Ascending aorta (tissue), 2 donors: ENCODE measurements around the gene PRSS8. TPM values are rescaled to one million over a fixed set of nuclear protein-coding genes. Genes with fewer than 3 reads are reported as not detected.

Experiments
- DNase-seq, 2 donors: peaks; one replicate each; pipeline ENCODE4 v3.0.0-alpha.2; 2019; ENCODE audit warnings: low spot score in 2 of 2
- H3K27ac ChIP-seq, 2 donors: fragments of 200-600 bp; sonication (generic); one replicate each; pipeline ENCODE4 v1.5.1; 2016 to 2017; ENCODE audit warnings: mild to moderate bottlenecking in 1 of 2
- H3K27me3 ChIP-seq: fragments of 200-600 bp; sonication (generic); one replicate; pipeline ENCODE4 v1.5.1; 2017
- H3K36me3 ChIP-seq, 2 donors: fragments of 200-600 bp; sonication (generic); one replicate each; pipeline ENCODE4 v1.5.1; 2016
- H3K4me1 ChIP-seq, 2 donors: fragments of 200-600 bp; sonication (generic); one replicate each; pipeline ENCODE4 v1.5.1; 2016 to 2017; ENCODE audit warnings: mild to moderate bottlenecking in 1 of 2
- H3K4me3 ChIP-seq, 2 donors: fragments of 200-600 bp; sonication (generic); one replicate each; pipeline ENCODE4 v1.5.1; 2016 to 2017; ENCODE audit warnings: mild to moderate bottlenecking in 1 of 2
- H3K9me3 ChIP-seq, 2 donors: fragments of 200-600 bp; sonication (generic); one replicate each; pipeline ENCODE4 v1.5.1; 2016
- CTCF ChIP-seq, 3 experiments: fragments of 200-600 bp in 2 of 3; fragments of 450-650 bp in 1 of 3; sonication (generic) in 2 of 3; IDR thresholded peaks; one replicate each; pipeline ENCODE4 v1.5.1; 2016 to 2019; ENCODE audit warnings: antibody characterized with exemption in 3 of 3, mild to moderate bottlenecking in 1 of 3, moderate library complexity in 1 of 3
- intact Hi-C: fragments of 100-400 bp; cut with DNase I; formaldehyde crosslinking; loops from one replicate; pipeline ENCODE4 v1.15.1; 2023
- total RNA-seq: library from RNA; depleted of rRNA; stranded (reverse); fragments of >200 nt; gene quantifications from one replicate; pipeline ENCODE4 v1.1.0, GENCODE V29; 2016

Gene PRSS8
- total RNA-seq, 1 donor from 2014 or later = not detected

- no peak for TF ChIP-seq CTCF (IDR thresholded peaks at IDR 0.05)
- Histone ChIP-seq H3K9me3 (no peaks in the 10 kb centered on the region), H3K4me3 (no peak overlapping the region), H3K27me3 (no peaks in the 10 kb centered on the region), H3K4me1 (no peaks in the 10 kb centered on the region), H3K36me3 (peaks cover 53 to 67% of the 10 kb centered on the region in 2 donors), H3K27ac (no peak overlapping the region)
- intact Hi-C loops = no loop called here
- no peak for DNase-seq
These were observed 50.1 kb downstream of the PRSS8 start for GRCh38 chr16:31085411-31085810.

DNA sequence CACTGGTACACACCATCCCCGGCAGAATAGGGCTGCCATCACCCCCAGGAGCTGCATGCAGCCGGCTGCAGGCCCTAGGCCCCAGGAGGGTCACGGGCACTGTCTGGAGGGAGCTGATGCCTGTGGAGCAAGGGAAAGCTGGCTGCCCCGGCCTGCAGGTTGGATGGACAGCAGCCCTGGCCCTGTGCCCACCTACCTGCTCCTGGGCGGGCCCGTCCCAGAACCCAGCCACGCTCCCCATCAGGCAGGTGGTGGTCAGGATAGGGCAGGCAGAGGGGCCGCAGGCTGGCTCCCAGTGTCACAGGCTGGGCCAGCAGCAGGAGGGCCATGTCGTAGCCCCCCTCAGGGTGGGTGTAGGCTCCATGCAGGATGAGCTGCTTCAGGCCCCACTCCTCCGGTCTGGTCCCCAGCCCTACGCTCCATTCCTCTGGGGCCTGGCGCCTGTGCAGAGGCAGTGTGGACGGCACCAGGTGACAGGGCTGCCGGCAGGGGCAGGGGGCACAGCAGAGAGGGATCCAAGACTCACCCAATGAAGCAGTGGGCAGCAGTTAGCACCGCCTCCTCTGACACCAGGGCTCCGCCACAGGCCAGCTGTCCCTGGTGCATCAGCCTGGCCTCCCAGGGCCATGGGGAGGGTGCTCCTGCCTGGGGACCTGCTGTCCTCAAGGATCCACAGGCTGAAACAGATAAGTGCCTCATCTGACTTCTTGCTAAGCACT, 50.8 kb downstream of the PRSS8 start:
- Histone ChIP-seq H3K4me1 (no peaks in the 10 kb centered on the region), H3K27me3 (no peaks in the 10 kb centered on the region), H3K9me3 (no peaks in the 10 kb centered on the region), H3K27ac (no peak overlapping the region), H3K36me3 (peaks cover 57 to 71% of the 10 kb centered on the region in 2 donors), H3K4me3 (no peak overlapping the region)
- intact Hi-C loops = no loop called here
- no peak for DNase-seq
- no peak for TF ChIP-seq CTCF (IDR thresholded peaks at IDR 0.05)

- no peak overlapping the region for H3K4me3 ChIP-seq
- no peak for DNase-seq
- intact Hi-C loops = no loop called here
- TF ChIP-seq CTCF (IDR thresholded peaks at IDR 0.05) = no peak
- no peak overlapping the region for H3K27ac ChIP-seq
- no peaks in the 10 kb centered on the region for H3K4me1 ChIP-seq
- H3K9me3 ChIP-seq = no peaks in the 10 kb centered on the region
- H3K36me3 ChIP-seq = peaks cover 60 to 76% of the 10 kb centered on the region in 2 donors
- H3K27me3 ChIP-seq = no peaks in the 10 kb centered on the region
These were observed 51.5 kb downstream of the PRSS8 start for GRCh38 chr16:31083981-31084380.

GRCh38 chr16:31083556-31083955, 52.0 kb downstream of the PRSS8 start:
- TF ChIP-seq CTCF (IDR thresholded peaks at IDR 0.05) = no peak
- Histone ChIP-seq H3K4me1 (no peaks in the 10 kb centered on the region), H3K4me3 (no peak overlapping the region), H3K27ac (no peak overlapping the region), H3K9me3 (no peaks in the 10 kb centered on the region), H3K36me3 (peaks cover 64 to 80% of the 10 kb centered on the region in 2 donors), H3K27me3 (no peaks in the 10 kb centered on the region)
- intact Hi-C loops = no loop called here
- DNase-seq = no peak

DNA sequence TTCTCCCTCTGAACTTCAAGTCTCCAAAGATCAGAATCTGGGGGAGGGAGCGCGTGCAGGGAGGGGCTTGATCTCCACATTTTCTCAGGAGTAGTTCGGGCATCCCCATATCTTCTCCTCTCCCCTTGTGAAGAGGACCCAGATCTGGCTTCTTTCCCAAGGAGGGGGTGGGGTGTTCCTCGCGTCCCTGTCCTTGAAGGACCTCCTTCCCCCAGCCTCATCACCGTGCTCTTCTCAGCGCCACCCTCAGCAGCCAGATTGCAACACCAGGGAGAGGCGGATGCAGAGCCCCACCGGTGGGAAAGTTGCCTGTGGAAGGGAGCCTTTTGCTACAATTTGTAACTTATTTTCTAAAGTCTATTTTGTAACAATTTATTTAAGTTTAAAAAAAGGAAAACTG, 52.4 kb downstream of the PRSS8 start:
- H3K27me3 ChIP-seq = no peaks in the 10 kb centered on the region
- no peak overlapping the region for H3K4me3 ChIP-seq
- no peak for TF ChIP-seq CTCF (IDR thresholded peaks at IDR 0.05)
- peaks cover 69 to 85% of the 10 kb centered on the region in 2 donors for H3K36me3 ChIP-seq
- DNase-seq = no peak
- no peaks in the 10 kb centered on the region for H3K9me3 ChIP-seq
- H3K27ac ChIP-seq = no peak overlapping the region
- H3K4me1 ChIP-seq = no peaks in the 10 kb centered on the region
- intact Hi-C loops = no loop called here
